Neuronal stem cell (in vitro differentiated cells): ENCODE results near the gene BAZ1B.

Experiments
- DNase-seq: peaks from one replicate; pipeline ENCODE4 v3.0.0-alpha.2; 2013; ENCODE audit warnings: low spot score
- H2AFZ ChIP-seq: one replicate; pipeline ENCODE4 v1.6.1; 2013; ENCODE audit warnings: mild to moderate bottlenecking, low read length, inconsistent platforms
- H2AK5ac ChIP-seq: 2 replicates; pipeline ENCODE4 v1.6.1; 2013; ENCODE audit warnings: low read depth, mild to moderate bottlenecking, inconsistent platforms, low read length, moderate library complexity, mixed read lengths
- H2BK120ac ChIP-seq: 2 replicates; pipeline ENCODE4 v1.6.1; 2013; ENCODE audit warnings: low read depth, mild to moderate bottlenecking, inconsistent platforms, low read length, moderate library complexity, mixed read lengths
- H2BK12ac ChIP-seq: one replicate; pipeline ENCODE4 v1.6.1; 2013; ENCODE audit warnings: low read length, inconsistent platforms
- H2BK15ac ChIP-seq: 2 replicates; pipeline ENCODE4 v1.6.1; 2013; ENCODE audit warnings: mild to moderate bottlenecking, low read length, inconsistent platforms, mixed read lengths
- H2BK5ac ChIP-seq: one replicate; pipeline ENCODE4 v1.6.1; 2013; ENCODE audit warnings: inconsistent platforms, mild to moderate bottlenecking, low read length, moderate library complexity
- H3K14ac ChIP-seq: one replicate; pipeline ENCODE4 v1.6.1; 2013; ENCODE audit warnings: low read length, inconsistent platforms
- H3K18ac ChIP-seq: 2 replicates; pipeline ENCODE4 v1.6.1; 2013; ENCODE audit warnings: low read length, inconsistent platforms
- H3K23ac ChIP-seq: 2 replicates; pipeline ENCODE4 v1.6.1; 2013; ENCODE audit warnings: low read depth, mild to moderate bottlenecking, mixed read lengths, low read length, inconsistent platforms; ENCODE audit not compliant: poor library complexity
- H3K27ac ChIP-seq: replicated peaks from 3 replicates; pipeline ENCODE4 v1.5.1; 2013; ENCODE audit warnings: low read length, inconsistent platforms
- H3K27me3 ChIP-seq, 3 experiments: 2 replicates each; pipeline ENCODE4 v1.6.1; 2013; ENCODE audit warnings: low read length in 3 of 3, mild to moderate bottlenecking in 2 of 3, inconsistent platforms in 1 of 3, low read depth in 1 of 3, mixed read lengths in 1 of 3, moderate library complexity in 1 of 3; ENCODE audit not compliant: control insufficient read depth in 3 of 3, insufficient read depth in 3 of 3
- H3K36me3 ChIP-seq, 2 donors: replicated peaks in 1 of 2; 2 replicates each; pipeline ENCODE4 v1.6.1; 2013; ENCODE audit warnings: low read length in 2 of 2; ENCODE audit not compliant: control insufficient read depth in 2 of 2, insufficient read depth in 2 of 2
- H3K4ac ChIP-seq: 2 replicates; pipeline ENCODE4 v1.6.1; 2013; ENCODE audit warnings: inconsistent platforms, mild to moderate bottlenecking, low read length, moderate library complexity
- H3K4me1 ChIP-seq, 2 donors: 1 replicate in 1 of 2; 2 replicates in 1 of 2; pipeline ENCODE4 v1.6.1; 2013; ENCODE audit warnings: low read length in 2 of 2, low read depth in 1 of 2; ENCODE audit not compliant: control insufficient read depth in 2 of 2, insufficient read depth in 1 of 2
- H3K4me2 ChIP-seq: one replicate; pipeline ENCODE4 v1.6.1; 2013; ENCODE audit warnings: mild to moderate bottlenecking, low read length, inconsistent platforms; ENCODE audit not compliant: insufficient read depth, poor library complexity, severe bottlenecking
- H3K4me3 ChIP-seq, 2 donors: 2 replicates each; pipeline ENCODE4 v1.5.1; 2013; ENCODE audit warnings: low read length in 2 of 2, mild to moderate bottlenecking in 2 of 2, inconsistent platforms in 1 of 2, moderate library complexity in 1 of 2
- H3K79me1 ChIP-seq: one replicate; pipeline ENCODE4 v1.6.1; 2013; ENCODE audit warnings: low read depth, mild to moderate bottlenecking, inconsistent platforms, low read length, moderate library complexity
- H3K9ac ChIP-seq: one replicate; pipeline ENCODE4 v1.6.1; 2013; ENCODE audit warnings: mild to moderate bottlenecking, low read depth, low read length, inconsistent platforms; ENCODE audit not compliant: poor library complexity
- H3K9me3 ChIP-seq, 2 donors: replicated peaks in 1 of 2; 2 replicates each; pipeline versions ENCODE3 to v1.6.1; 2013; ENCODE audit warnings: low read length in 2 of 2, mild to moderate bottlenecking in 2 of 2, inconsistent platforms in 1 of 2, low read depth in 1 of 2, mixed read lengths in 1 of 2, moderate library complexity in 1 of 2; ENCODE audit not compliant: control insufficient read depth in 2 of 2, insufficient read depth in 1 of 2
- H4K8ac ChIP-seq: one replicate; pipeline ENCODE4 v1.6.1; 2013; ENCODE audit warnings: low read depth, mild to moderate bottlenecking, inconsistent platforms, low read length, moderate library complexity
- H4K91ac ChIP-seq: one replicate; pipeline ENCODE4 v1.6.1; 2013; ENCODE audit warnings: low read length, low read depth, mild to moderate bottlenecking, inconsistent platforms; ENCODE audit not compliant: poor library complexity
- WGBS, 2 donors: extraction: QIAGEN DNeasy Blood & Tissue Kit; methylation state at CpG; one replicate each; pipeline ENCODE4 v1.1.7; 2013; ENCODE audit warnings: missing lambda C conversion rate in 2 of 2, mixed read lengths in 1 of 2; ENCODE audit not compliant: insufficient read length in 2 of 2, insufficient replicate concordance in 1 of 2; ENCODE audit errors: extremely low coverage in 2 of 2; 5-methylcytosine and 5-hydroxymethylcytosine counted together

BAZ1B gene

DNA sequence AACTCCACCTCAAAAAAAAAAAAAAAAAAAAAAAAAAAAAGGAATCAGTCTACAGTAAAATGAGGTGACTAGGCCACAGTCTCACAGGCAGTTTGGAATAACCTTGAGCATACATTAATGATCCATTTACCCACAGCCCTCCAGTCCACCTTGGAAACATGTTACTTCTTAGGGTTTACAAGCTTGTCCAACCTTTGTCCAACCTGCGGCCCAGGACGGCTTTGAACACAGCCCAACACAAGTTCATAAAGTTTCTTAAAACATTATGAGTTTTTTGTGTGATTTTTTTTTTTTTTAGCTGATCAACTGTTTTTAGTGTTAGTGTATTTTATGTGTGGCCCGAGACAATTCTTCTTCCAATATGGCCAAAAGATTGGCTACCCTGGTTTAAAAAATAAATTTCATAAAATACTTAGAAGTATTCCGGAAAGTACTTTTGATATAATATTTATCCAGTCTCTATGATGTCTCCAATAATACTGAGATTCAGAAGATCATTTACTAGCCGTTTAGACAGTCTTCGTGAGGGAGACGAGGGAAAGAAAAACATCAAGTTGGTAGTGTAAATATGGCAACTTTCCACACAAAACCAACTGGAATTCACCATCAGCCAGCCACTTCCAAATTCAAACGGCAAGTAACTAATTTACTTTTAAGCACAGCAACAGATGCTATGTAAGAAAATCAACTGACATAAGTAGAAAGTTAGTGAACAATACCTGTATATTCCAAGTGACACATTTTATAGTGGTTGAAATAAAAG lies 9.9 kb downstream of the BAZ1B start:
- no peak overlapping the region for H3K4me3 ChIP-seq
- H2AK5ac ChIP-seq, result no peak overlapping the region
- no peak for DNase-seq
- no peaks in the 10 kb centered on the region for H3K4me1 ChIP-seq
- no peak overlapping the region for H2BK15ac ChIP-seq
- no peak overlapping the region for H4K91ac ChIP-seq
- H2AFZ ChIP-seq, result no peak overlapping the region
- no peak overlapping the region for H2BK120ac ChIP-seq
- H3K9ac ChIP-seq, result no peak overlapping the region
- no peak overlapping the region for H3K4me2 ChIP-seq
- H4K8ac ChIP-seq, result no peak overlapping the region
- no peak overlapping the region for H3K4ac ChIP-seq
- no peak overlapping the region for H3K27ac ChIP-seq
- WGBS, 2 donors, result no CpG with 5 or more reads among the region's 8 CpGs
- H3K18ac ChIP-seq, result no peak overlapping the region
- H2BK5ac ChIP-seq, result no peak overlapping the region
- peaks cover 0 to 2% of the 10 kb centered on the region in 2 donors for H3K9me3 ChIP-seq
- no peak overlapping the region for H3K23ac ChIP-seq
- no peak overlapping the region for H2BK12ac ChIP-seq
- peaks cover 34 to 99% of the 10 kb centered on the region in 2 donors for H3K36me3 ChIP-seq
- H3K79me1 ChIP-seq, result peaks cover 8% of the 10 kb centered on the region
- H3K27me3 ChIP-seq, result no peaks in the 10 kb centered on the region
- no peak overlapping the region for H3K14ac ChIP-seq

GRCh38 chr7:73509463-73509862 lies 12.6 kb downstream of the BAZ1B start:
- H4K91ac ChIP-seq, result no peak overlapping the region
- no peak overlapping the region for H3K9ac ChIP-seq
- no peak overlapping the region for H3K4me3 ChIP-seq
- H3K9me3 ChIP-seq, result peaks cover 0 to 2% of the 10 kb centered on the region in 2 donors
- H2BK12ac ChIP-seq, result no peak overlapping the region
- H3K14ac ChIP-seq, result no peak overlapping the region
- no peak overlapping the region for H4K8ac ChIP-seq
- H2BK5ac ChIP-seq, result no peak overlapping the region
- H3K4ac ChIP-seq, result no peak overlapping the region
- WGBS, 2 donors, result no CpG with 5 or more reads among the region's 5 CpGs
- no peak for DNase-seq
- no peak overlapping the region for H3K18ac ChIP-seq
- H3K79me1 ChIP-seq, result peaks cover 5% of the 10 kb centered on the region
- H3K23ac ChIP-seq, result no peak overlapping the region
- H3K4me1 ChIP-seq, result no peaks in the 10 kb centered on the region
- H2BK120ac ChIP-seq, result no peak overlapping the region
- no peak overlapping the region for H2AFZ ChIP-seq
- no peak overlapping the region for H3K4me2 ChIP-seq
- H3K27me3 ChIP-seq, result no peaks in the 10 kb centered on the region
- H2AK5ac ChIP-seq, result no peak overlapping the region
- no peak overlapping the region for H3K27ac ChIP-seq
- H2BK15ac ChIP-seq, result no peak overlapping the region
- H3K36me3 ChIP-seq, result peaks cover 40 to 95% of the 10 kb centered on the region in 2 donors

GRCh38 chr7:73507556-73507955 lies 14.5 kb downstream of the BAZ1B start:
- no peak overlapping the region for H2AK5ac ChIP-seq
- no peak overlapping the region for H2BK120ac ChIP-seq
- H2AFZ ChIP-seq, result no peak overlapping the region
- no peak overlapping the region for H3K18ac ChIP-seq
- peaks cover 48 to 95% of the 10 kb centered on the region in 2 donors for H3K36me3 ChIP-seq
- no peak overlapping the region for H3K23ac ChIP-seq
- no peaks in the 10 kb centered on the region for H3K27me3 ChIP-seq
- no peak overlapping the region for H2BK5ac ChIP-seq
- no peak overlapping the region for H2BK15ac ChIP-seq
- H4K91ac ChIP-seq, result no peak overlapping the region
- no peak overlapping the region for H3K9ac ChIP-seq
- no peak for DNase-seq
- H2BK12ac ChIP-seq, result no peak overlapping the region
- no CpG with 5 or more reads among the region's 2 CpGs for WGBS, 2 donors
- H4K8ac ChIP-seq, result no peak overlapping the region
- H3K27ac ChIP-seq, result no peak overlapping the region
- H3K4me2 ChIP-seq, result no peak overlapping the region
- no peak overlapping the region for H3K4me3 ChIP-seq
- H3K9me3 ChIP-seq, result peaks cover 0 to 2% of the 10 kb centered on the region in 2 donors
- no peak overlapping the region for H3K4ac ChIP-seq
- no peaks in the 10 kb centered on the region for H3K4me1 ChIP-seq
- peaks cover 2% of the 10 kb centered on the region for H3K79me1 ChIP-seq
- no peak overlapping the region for H3K14ac ChIP-seq

DNA sequence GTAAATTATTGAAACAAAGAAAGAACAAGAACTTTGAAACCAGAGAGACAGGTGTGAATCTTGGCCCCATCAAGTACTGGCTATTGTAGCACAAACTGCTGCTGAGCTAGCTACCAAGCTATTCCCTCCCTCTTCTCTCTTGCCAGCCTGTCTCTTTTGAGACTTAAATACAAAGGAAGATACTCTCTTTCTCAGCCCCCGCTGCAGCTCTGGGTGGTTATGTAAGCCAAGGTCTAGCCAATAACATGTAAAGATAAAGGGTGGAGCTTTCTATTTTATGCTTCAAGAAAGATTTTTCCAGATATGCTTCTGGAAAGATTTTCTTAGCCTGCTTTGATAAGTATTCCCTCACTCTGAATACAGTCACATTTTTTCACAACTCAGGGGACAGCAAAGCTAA lies 17.2 kb downstream of the BAZ1B start:
- no peak overlapping the region for H3K4me2 ChIP-seq
- no peak overlapping the region for H2BK5ac ChIP-seq
- no peak overlapping the region for H2AK5ac ChIP-seq
- H3K4ac ChIP-seq, result no peak overlapping the region
- no peak overlapping the region for H3K14ac ChIP-seq
- no peaks in the 10 kb centered on the region for H3K9me3 ChIP-seq
- no peak overlapping the region for H2BK12ac ChIP-seq
- H3K23ac ChIP-seq, result no peak overlapping the region
- H4K91ac ChIP-seq, result no peak overlapping the region
- no peak overlapping the region for H2BK120ac ChIP-seq
- no peaks in the 10 kb centered on the region for H3K4me1 ChIP-seq
- WGBS, 2 donors, result no CpG with 5 or more reads among the region's 1 CpG
- DNase-seq, result no peak
- no peak overlapping the region for H4K8ac ChIP-seq
- no peak overlapping the region for H3K9ac ChIP-seq
- H3K4me3 ChIP-seq, result no peak overlapping the region
- H2AFZ ChIP-seq, result no peak overlapping the region
- H2BK15ac ChIP-seq, result no peak overlapping the region
- H3K27ac ChIP-seq, result no peak overlapping the region
- H3K27me3 ChIP-seq, result no peaks in the 10 kb centered on the region
- H3K79me1 ChIP-seq, result no peaks in the 10 kb centered on the region
- peaks cover 56 to 91% of the 10 kb centered on the region in 2 donors for H3K36me3 ChIP-seq
- no peak overlapping the region for H3K18ac ChIP-seq
